C4-2B (cell line): Measurements from ENCODE around the gene REL.

ENCODE experiments used
- H3K27ac ChIP-seq: fragments of 450-650 bp; 2 replicates; pipeline ENCODE4 v1.5.1; 2017
- ZFX ChIP-seq: fragments of 450-650 bp; IDR thresholded peaks from 2 replicates; pipeline ENCODE4 v1.6.1; 2017
- TF ChIP-seq, protein P1 (sequence below): fragments of 450-650 bp; conservative IDR thresholded peaks from 2 replicates; pipeline ENCODE4 v1.5.1; 2017; ENCODE audit warnings: mild to moderate bottlenecking

REL gene

DNA sequence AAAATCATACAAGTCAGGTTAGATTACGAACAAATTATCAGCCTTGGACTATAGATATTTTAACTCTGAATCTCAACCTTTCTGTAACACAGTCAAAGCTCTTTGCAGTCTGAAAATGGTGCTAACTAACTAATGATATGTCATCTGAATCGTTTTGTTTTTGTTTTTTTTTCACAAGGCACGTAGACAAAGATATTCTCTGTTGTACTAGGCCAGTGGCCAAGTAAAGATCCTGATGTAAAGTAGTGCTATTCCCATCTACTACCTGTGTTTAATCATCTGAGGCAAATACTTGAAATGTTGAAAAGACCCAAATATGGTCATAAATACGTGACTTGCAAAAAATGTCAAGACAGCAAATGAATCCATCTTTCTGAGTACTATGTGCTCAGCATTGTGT is 65.7 kb downstream of the REL start:
- no peak overlapping the region for H3K27ac ChIP-seq
- TF ChIP-seq ZFX: no peak
- TF ChIP-seq, protein P1, sequence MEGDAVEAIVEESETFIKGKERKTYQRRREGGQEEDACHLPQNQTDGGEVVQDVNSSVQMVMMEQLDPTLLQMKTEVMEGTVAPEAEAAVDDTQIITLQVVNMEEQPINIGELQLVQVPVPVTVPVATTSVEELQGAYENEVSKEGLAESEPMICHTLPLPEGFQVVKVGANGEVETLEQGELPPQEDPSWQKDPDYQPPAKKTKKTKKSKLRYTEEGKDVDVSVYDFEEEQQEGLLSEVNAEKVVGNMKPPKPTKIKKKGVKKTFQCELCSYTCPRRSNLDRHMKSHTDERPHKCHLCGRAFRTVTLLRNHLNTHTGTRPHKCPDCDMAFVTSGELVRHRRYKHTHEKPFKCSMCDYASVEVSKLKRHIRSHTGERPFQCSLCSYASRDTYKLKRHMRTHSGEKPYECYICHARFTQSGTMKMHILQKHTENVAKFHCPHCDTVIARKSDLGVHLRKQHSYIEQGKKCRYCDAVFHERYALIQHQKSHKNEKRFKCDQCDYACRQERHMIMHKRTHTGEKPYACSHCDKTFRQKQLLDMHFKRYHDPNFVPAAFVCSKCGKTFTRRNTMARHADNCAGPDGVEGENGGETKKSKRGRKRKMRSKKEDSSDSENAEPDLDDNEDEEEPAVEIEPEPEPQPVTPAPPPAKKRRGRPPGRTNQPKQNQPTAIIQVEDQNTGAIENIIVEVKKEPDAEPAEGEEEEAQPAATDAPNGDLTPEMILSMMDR: no peak

DNA sequence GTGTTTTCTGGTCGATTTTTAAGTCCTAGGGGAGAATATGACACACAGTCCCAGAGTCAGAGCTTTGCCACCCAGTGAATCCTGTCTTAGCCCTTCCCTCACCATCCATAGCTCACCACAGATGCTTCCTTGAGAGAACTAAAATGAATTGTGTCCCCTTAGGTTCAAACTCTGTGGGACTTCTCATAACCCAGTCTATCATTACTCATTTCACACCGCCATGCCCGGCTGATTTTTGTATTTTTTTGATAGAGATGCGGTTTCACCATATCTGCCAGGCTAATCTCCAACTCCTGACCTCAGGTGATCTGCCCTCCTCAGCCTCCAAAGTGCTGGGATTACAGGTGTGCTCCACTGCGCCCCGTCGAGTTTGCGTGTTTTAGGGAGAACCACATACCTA is 66.8 kb downstream of the REL start:
- no peak overlapping the region for H3K27ac ChIP-seq
- no peak for TF ChIP-seq ZFX
- TF ChIP-seq, protein P1: no peak

DNA sequence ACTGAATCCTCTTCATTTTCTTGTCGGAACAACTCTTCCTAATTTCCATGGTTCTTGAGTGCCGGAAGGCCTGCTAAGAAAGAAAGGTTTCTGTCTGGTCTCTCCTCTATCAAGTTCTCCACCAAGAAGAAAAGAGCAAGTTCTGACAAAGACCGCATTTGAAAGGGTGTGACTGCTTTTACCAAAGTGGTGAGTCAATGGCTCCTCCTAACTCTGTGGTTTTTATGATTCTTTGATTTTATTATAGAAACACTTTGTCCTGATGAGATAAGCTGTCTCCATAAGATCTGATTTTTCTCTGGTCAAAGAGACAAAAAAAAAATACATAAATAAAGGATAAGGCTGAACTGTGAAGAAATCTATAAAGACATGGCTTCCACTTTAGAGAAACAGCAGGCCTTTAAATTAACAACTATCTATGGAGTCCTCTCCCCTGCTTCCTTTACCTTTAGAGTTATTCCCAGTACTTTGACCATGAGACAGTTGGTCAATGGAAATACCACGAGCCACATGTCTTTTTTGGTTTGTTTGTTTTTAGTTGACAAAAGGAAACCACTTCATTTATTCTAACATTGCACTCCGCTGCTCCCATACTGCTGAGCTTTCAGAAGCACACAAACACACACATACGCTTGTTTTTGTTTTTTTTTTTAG is 67.7 kb downstream of the REL start:
- no peak overlapping the region for H3K27ac ChIP-seq
- TF ChIP-seq, protein P1: no peak
- no peak for TF ChIP-seq ZFX

DNA sequence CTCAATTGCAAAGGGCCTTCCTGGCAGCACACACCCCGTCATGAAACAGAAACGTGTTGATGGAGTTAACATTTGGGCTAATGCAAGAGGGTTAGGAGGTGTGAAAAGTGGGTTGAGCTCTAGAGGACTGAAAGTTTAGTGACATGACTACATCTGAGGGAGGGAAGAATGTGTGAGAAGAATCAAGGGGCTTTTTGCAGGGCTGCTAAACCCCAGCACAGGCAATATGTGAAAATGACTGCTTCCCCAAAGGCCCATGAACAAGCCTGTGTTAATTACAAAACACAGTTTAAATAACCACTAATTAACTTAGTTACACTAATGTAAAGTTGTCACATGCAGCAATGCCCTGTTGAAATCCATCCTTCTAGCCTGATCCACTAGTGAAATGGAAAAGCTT is 72.8 kb downstream of the REL start:
- H3K27ac ChIP-seq: no peak overlapping the region
- TF ChIP-seq, protein P1: no peak
- TF ChIP-seq ZFX: no peak

DNA sequence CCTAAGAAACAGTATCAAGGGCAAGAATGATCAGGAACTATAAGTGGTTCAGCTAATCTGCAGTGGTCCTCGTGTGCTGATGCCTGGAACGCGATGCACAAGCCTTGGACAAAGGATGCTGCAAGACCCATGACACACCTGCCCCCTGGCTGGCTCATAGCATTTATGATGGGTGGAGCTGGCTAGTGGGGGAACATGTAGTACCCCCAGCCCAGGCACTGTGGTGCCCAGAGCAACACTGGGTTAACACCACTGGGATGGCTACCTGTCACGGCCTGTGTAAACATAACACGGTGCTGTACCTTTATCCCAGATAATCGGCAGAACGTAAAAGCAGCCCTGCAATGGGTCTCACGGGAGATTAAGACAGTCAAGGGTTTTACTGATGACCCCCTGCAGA is 75.8 kb downstream of the REL start:
- no peak for TF ChIP-seq ZFX
- TF ChIP-seq, protein P1: no peak
- H3K27ac ChIP-seq: no peak overlapping the region

DNA sequence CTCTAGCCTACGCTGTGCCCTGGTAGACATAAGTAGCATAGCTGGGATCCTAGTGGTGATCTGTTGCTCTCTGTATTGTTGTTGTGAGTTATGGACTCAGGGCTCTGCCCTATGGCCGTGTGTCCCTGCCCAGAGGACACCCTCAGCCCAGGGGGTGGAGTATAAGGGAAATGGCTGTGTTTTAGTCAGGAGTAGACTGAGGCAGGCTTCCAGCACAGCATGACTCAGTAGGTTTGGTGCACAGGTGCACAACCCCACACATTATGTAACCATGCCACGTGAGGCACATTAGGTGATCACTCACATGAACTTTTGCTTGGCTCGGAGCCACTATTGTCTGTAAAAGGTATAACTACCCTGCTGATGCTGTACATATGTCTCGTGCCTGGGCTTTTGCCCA is 76.3 kb downstream of the REL start:
- no peak for TF ChIP-seq ZFX
- TF ChIP-seq, protein P1: no peak
- H3K27ac ChIP-seq: no peak overlapping the region

DNA sequence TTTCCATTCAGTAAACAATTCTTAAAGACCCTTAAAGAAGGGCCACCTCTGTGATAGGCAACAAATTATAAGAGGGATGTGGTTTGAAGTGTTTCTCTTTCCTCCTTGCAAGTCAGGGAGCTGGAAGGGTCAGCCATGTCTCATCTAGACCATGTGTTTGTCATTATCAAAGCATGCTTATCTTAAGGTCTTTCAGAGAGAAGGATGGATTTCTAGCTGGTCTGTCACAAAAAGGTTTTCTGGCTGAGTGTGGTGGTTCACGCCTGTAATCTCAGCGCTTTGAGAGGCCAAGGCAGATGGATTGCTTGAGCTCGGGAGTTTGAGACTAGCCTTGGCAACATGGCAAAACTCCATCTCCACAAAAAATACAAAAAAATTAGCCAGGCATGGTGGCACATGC is 77.0 kb downstream of the REL start:
- no peak overlapping the region for H3K27ac ChIP-seq
- TF ChIP-seq, protein P1: no peak
- TF ChIP-seq ZFX: no peak
